IMR-90 (cell line): ENCODE data around the gene RAD51B. TPM values are rescaled to one million over a fixed set of nuclear protein-coding genes. Genes with fewer than 3 reads are reported as not detected.

Experiments
- ATAC-seq: fragments of 200-7000 bp; cut with Tn5 transposase; 2 replicates; pipeline ENCODE4 v1.9.1; 2020; ENCODE audit warnings: low read depth, mild to moderate bottlenecking, moderate library complexity
- BruUV-seq: library from RNA; stranded (reverse); fragments of 400-500 nt; replicated peaks from 2 replicates; lab custom pipeline; 2021; lab: Mats Ljungman, UMichigan
- CTCF ChIA-PET: fragments of 300-600 bp; formaldehyde crosslinking; extraction: SDS; loops from one replicate; lab custom pipeline; 2021; ENCODE audit warnings: antibody characterized with exemption; lab: Yijun Ruan, JAX
- POLR2A ChIA-PET: fragments of 300-600 bp; sonication (Branson Sonifier 250); formaldehyde crosslinking; loops from one replicate; lab custom pipeline; 2022; ENCODE audit warnings: antibody characterized with exemption; ENCODE audit not compliant: unreplicated experiment; lab: Charles Lee
- DNase-seq: peaks from one replicate; pipeline ENCODE4 v3.0.0; 2013
- H2AFZ ChIP-seq: replicated peaks from 2 replicates; pipeline ENCODE3; 2013; ENCODE audit warnings: low read length, mild to moderate bottlenecking; ENCODE audit not compliant: poor library complexity
- H2AK5ac ChIP-seq: 2 replicates; pipeline ENCODE4 v1.6.1; 2013; ENCODE audit warnings: low read depth, low read length, inconsistent platforms
- H2AK9ac ChIP-seq: replicated peaks from 2 replicates; pipeline ENCODE3; 2013; ENCODE audit warnings: mild to moderate bottlenecking, low read depth, low read length, moderate library complexity; ENCODE audit not compliant: poor library complexity
- H2BK120ac ChIP-seq: 2 replicates; pipeline ENCODE4 v1.6.1; 2013; ENCODE audit warnings: low read depth, low read length, inconsistent platforms
- H2BK15ac ChIP-seq: 3 replicates; pipeline ENCODE4 v1.6.1; 2013; ENCODE audit warnings: low read depth, low read length, inconsistent platforms
- H2BK20ac ChIP-seq: 2 replicates; pipeline ENCODE4 v1.6.1; 2013; ENCODE audit warnings: low read depth, mild to moderate bottlenecking, inconsistent platforms, low read length, moderate library complexity
- H2BK5ac ChIP-seq: 2 replicates; pipeline ENCODE4 v1.6.1; 2013; ENCODE audit warnings: mild to moderate bottlenecking, low read depth, low read length, inconsistent platforms; ENCODE audit not compliant: poor library complexity, severe bottlenecking
- H3K14ac ChIP-seq: replicated peaks from 2 replicates; pipeline ENCODE4 v1.6.1; 2013; ENCODE audit warnings: low read depth, low read length, inconsistent platforms
- H3K18ac ChIP-seq: 2 replicates; pipeline ENCODE4 v1.6.1; 2013; ENCODE audit warnings: low read depth, low read length, control low read depth
- H3K23ac ChIP-seq: 2 replicates; pipeline ENCODE4 v1.6.1; 2013; ENCODE audit warnings: low read depth, low read length, inconsistent platforms
- H3K27ac ChIP-seq: 2 replicates; pipeline ENCODE4 v1.5.1; 2013; ENCODE audit warnings: mild to moderate bottlenecking, control low read depth, low read length; ENCODE audit not compliant: insufficient read depth
- H3K27me3 ChIP-seq: 2 replicates; pipeline ENCODE4 v1.6.1; 2013; ENCODE audit warnings: low read length; ENCODE audit not compliant: control insufficient read depth, insufficient read depth
- H3K36me3 ChIP-seq: 2 replicates; pipeline ENCODE4 v1.6.1; 2013; ENCODE audit warnings: low read length, mixed read lengths; ENCODE audit not compliant: control insufficient read depth, insufficient read depth
- H3K4ac ChIP-seq: 2 replicates; pipeline ENCODE4 v1.6.1; 2013; ENCODE audit warnings: low read depth, low read length, inconsistent platforms
- H3K4me1 ChIP-seq: 2 replicates; pipeline ENCODE4 v1.6.1; 2013; ENCODE audit warnings: low read length, mixed read lengths; ENCODE audit not compliant: control insufficient read depth, insufficient read depth
- H3K4me2 ChIP-seq: 2 replicates; pipeline ENCODE4 v1.6.1; 2013; ENCODE audit warnings: low read depth, mild to moderate bottlenecking, control low read depth, low read length, moderate library complexity
- H3K4me3 ChIP-seq: 2 replicates; pipeline ENCODE4 v1.5.1; 2013; ENCODE audit warnings: low read depth, mild to moderate bottlenecking, control low read depth, low read length, moderate library complexity; ENCODE audit not compliant: insufficient read depth
- H3K56ac ChIP-seq: 2 replicates; pipeline ENCODE4 v1.6.1; 2013; ENCODE audit warnings: low read length, inconsistent platforms; ENCODE audit not compliant: insufficient read depth; ENCODE audit errors: extremely low read depth
- H3K79me1 ChIP-seq, 2 experiments: 2 replicates each; pipeline ENCODE4 v1.6.1; 2013; ENCODE audit warnings: low read length in 2 of 2, inconsistent platforms in 1 of 2, low read depth in 1 of 2
- H3K9ac ChIP-seq: 2 replicates; pipeline ENCODE4 v1.6.1; 2013; ENCODE audit warnings: low read depth, low read length, control low read depth
- H3K9me1 ChIP-seq: 2 replicates; pipeline ENCODE4 v1.6.1; 2013; ENCODE audit warnings: low read length, inconsistent platforms; ENCODE audit not compliant: insufficient read depth
- H3K9me3 ChIP-seq: 2 replicates; pipeline ENCODE4 v1.6.1; 2013; ENCODE audit warnings: low read length; ENCODE audit not compliant: control insufficient read depth, insufficient read depth
- H4K20me1 ChIP-seq: 2 replicates; pipeline ENCODE4 v1.6.1; 2013; ENCODE audit warnings: low read length, inconsistent platforms; ENCODE audit not compliant: insufficient read depth
- H4K5ac ChIP-seq: 2 replicates; pipeline ENCODE4 v1.6.1; 2013; ENCODE audit warnings: mild to moderate bottlenecking, low read depth, low read length, control low read depth
- H4K8ac ChIP-seq, 2 experiments: 2 replicates each; pipeline ENCODE4 v1.6.1; 2013; ENCODE audit warnings: low read depth in 2 of 2, low read length in 2 of 2, control low read depth in 1 of 2, inconsistent platforms in 1 of 2
- H4K91ac ChIP-seq: 2 replicates; pipeline ENCODE4 v1.6.1; 2013; ENCODE audit warnings: low read depth, low read length, inconsistent platforms; ENCODE audit not compliant: insufficient read depth
- CHD1 ChIP-seq: IDR thresholded peaks from 2 replicates; pipeline ENCODE4 v1.6.1; 2012; ENCODE audit warnings: low read depth, low read length, improper control_type of control experiment
- CTCF ChIP-seq: conservative IDR thresholded peaks from 2 replicates; pipeline ENCODE4 v1.5.1; 2012; ENCODE audit warnings: mild to moderate bottlenecking, low read depth, low read length, improper control_type of control experiment
- FOS ChIP-seq: fragments of 150-350 bp; IDR thresholded peaks from 2 replicates; pipeline ENCODE4 v1.6.1; 2016; ENCODE audit warnings: low read depth, low read length
- MAZ ChIP-seq: IDR thresholded peaks from 2 replicates; pipeline ENCODE4 v1.6.1; 2012; ENCODE audit warnings: low read depth, mild to moderate bottlenecking, low read length, improper control_type of control experiment, moderate library complexity, borderline replicate concordance
- MXI1 ChIP-seq: IDR thresholded peaks from 2 replicates; pipeline ENCODE4 v1.6.1; 2012; ENCODE audit warnings: low read depth, mild to moderate bottlenecking, low read length, moderate library complexity, borderline replicate concordance
- dilution Hi-C: fragments of 300-500 bp; cut with HindIII; formaldehyde crosslinking; loops from one replicate; pipeline ENCODE4 v1.14.3; 2018; ENCODE audit warnings: low sequenced_read_pairs; ENCODE audit not compliant: unreplicated experiment
- in situ Hi-C: fragments of 300-500 bp; cut with MboI; formaldehyde crosslinking; loops from 3 replicates; pipeline ENCODE4 v1.14.3; 2019; ENCODE audit warnings: low sequenced_read_pairs, inconsistent platforms, mixed read lengths
- intact Hi-C: fragments of 100-400 bp; cut with micrococcal nuclease; formaldehyde crosslinking; loops from 2 replicates; pipeline ENCODE4 v1.10.0; 2022
- polyA plus RNA-seq, 3 experiments: library from polyadenylated mRNA; depleted of rRNA; stranded (reverse); fragments of >200 nt; gene quantifications; 2 replicates each; pipeline ENCODE4 v1.2.3, GENCODE V29; 2012; ENCODE audit warnings: low replicate concordance in 1 of 3
- total RNA-seq: library from RNA; depleted of rRNA; stranded (reverse); fragments of >200 nt; gene quantifications from 2 replicates; pipeline ENCODE4 v1.2.3, GENCODE V29; 2012

The RAD51B gene
- total and polyA plus RNA-seq, 2 of the 4 experiments (the other 2 are of a cell fraction): 5.1 to 18.8 TPM

GRCh38 chr14:68741477-68741791, 921.9 kb downstream of the RAD51B start:
- Histone ChIP-seq H2AK5ac (no peak overlapping the region), H2AK9ac (no peak overlapping the region), H3K9me1 (no peaks in the 10 kb centered on the region), H2BK120ac (no peak overlapping the region), H3K4me3 (no peak overlapping the region), H4K91ac (no peak overlapping the region), H2BK15ac (no peak overlapping the region), H2BK20ac (no peak overlapping the region), H3K36me3 (no peaks in the 10 kb centered on the region), H3K18ac (no peak overlapping the region), H2AFZ (no peak overlapping the region), H4K5ac (no peak overlapping the region), H3K23ac (no peak overlapping the region), H3K27me3 (peaks cover 3% of the 10 kb centered on the region; the same call in 1 of the 2 replicates), H3K4me2 (no peak overlapping the region), H3K4me1 (peaks cover 6% of the 10 kb centered on the region), H2BK5ac (no peak overlapping the region), H3K56ac (no peak overlapping the region), H3K9ac (no peak overlapping the region), H3K79me1 (no peaks in the 10 kb centered on the region), H3K14ac (no peak overlapping the region), H3K27ac (no peak overlapping the region), H4K8ac (no peak overlapping the region), H3K9me3 (peaks cover 3% of the 10 kb centered on the region; the same call in 1 of the 2 replicates), H4K20me1 (no peaks in the 10 kb centered on the region), H3K4ac (no peak overlapping the region)
- no peak for DNase-seq
- ChIA-PET POLR2A (no interaction called here), CTCF (no interaction called here)
- ATAC-seq: no peak
- dilution Hi-C loops: no loop called here
- TF ChIP-seq CHD1: no peak
- no peak for TF ChIP-seq FOS
- no peak for TF ChIP-seq MAZ
- TF ChIP-seq CTCF: no peak
- TF ChIP-seq MXI1: no peak
- intact Hi-C loops: no loop called here
- in situ Hi-C loops: no loop called here
- no TSS peak for BruUV-seq
